ENCODE measurements around the gene ZNF217. TPM values are rescaled to one million over a fixed set of nuclear protein-coding genes. Genes with fewer than 3 reads are reported as not detected.
"Not testable (repeated sequence)": the region's sequence is repeated elsewhere in the genome, so short reads cannot be mapped to it uniquely, and the experiment has no call there.

The ZNF217 gene
- total RNA-seq, 6 experiments from 2014 or later, result 11.3 to 27.1 (median 15.8) TPM

DNA sequence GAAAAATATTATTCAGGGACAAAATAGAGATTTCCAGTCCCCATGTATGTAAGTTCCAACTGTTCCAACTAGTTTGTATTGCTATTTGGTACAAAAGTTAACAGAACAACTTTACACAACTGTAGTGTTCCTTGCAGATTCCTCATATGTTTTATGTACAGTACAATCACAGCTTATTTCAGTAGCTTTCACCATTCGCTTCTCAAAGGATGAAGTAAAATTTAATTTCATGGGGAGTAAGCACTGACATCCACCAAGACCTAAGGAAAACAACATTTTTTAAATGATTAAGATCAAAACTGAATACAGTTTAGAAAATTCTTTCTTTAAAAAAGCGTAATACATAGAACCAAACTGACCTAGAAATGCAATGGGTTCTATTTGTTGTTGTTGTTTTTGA is 24.6 kb downstream of the ZNF217 start:
- no peak for TF ChIP-seq POLR2A (IDR thresholded peaks at IDR 0.05)
- TF ChIP-seq, protein P1, sequence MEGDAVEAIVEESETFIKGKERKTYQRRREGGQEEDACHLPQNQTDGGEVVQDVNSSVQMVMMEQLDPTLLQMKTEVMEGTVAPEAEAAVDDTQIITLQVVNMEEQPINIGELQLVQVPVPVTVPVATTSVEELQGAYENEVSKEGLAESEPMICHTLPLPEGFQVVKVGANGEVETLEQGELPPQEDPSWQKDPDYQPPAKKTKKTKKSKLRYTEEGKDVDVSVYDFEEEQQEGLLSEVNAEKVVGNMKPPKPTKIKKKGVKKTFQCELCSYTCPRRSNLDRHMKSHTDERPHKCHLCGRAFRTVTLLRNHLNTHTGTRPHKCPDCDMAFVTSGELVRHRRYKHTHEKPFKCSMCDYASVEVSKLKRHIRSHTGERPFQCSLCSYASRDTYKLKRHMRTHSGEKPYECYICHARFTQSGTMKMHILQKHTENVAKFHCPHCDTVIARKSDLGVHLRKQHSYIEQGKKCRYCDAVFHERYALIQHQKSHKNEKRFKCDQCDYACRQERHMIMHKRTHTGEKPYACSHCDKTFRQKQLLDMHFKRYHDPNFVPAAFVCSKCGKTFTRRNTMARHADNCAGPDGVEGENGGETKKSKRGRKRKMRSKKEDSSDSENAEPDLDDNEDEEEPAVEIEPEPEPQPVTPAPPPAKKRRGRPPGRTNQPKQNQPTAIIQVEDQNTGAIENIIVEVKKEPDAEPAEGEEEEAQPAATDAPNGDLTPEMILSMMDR (IDR thresholded peaks at IDR 0.05), result no peak
- ATAC-seq (no peak), DNase-seq (no peak)
- Histone ChIP-seq H3K4me3 (no peak overlapping the region), H3K36me3 (peaks cover 4 to 73% (median 23%) of the 10 kb centered on the region in 4 donors), H3K27ac (no peak overlapping the region), H3K9me3 (no peaks in the 10 kb centered on the region), H3K4me1 (no peaks in the 10 kb centered on the region), H3K27me3 (no peaks in the 10 kb centered on the region)
- WGBS (ENCODE audit: insufficient coverage, low coverage, low lambda C conversion rate, missing lambda C conversion rate), result 97% methylated on average over 2 of the region's 2 CpGs
- intact Hi-C loops (cut with DNase I), result no loop called here

DNA sequence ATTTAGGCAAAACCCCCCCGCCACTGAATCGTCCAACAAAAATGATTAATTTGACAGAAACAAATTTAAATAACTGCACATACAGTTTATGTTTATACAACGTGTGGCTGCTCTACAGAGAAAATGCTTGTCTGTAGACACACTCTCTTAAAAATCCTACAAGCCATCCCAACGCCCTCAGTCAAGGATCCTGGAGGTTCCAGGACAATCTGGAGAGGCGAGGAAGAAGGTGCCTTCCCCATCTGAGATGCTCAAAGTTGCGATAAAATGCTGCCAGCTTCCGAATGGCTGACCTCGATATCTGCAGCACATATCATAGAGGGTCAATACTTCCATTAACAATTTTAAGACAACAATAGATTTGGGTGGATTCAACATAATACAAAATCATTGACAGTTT is 25.3 kb downstream of the ZNF217 start:
- H3K27ac ChIP-seq, result no peak overlapping the region
- no peak for ATAC-seq
- TF ChIP-seq, protein P1 (IDR thresholded peaks at IDR 0.05), result no peak
- no peak for TF ChIP-seq POLR2A (IDR thresholded peaks at IDR 0.05)
- no peaks in the 10 kb centered on the region for H3K27me3 ChIP-seq
- 92% methylated on average over 8 of the region's 8 CpGs for WGBS (ENCODE audit: insufficient coverage, low coverage, low lambda C conversion rate, missing lambda C conversion rate)
- no peak overlapping the region for H3K4me3 ChIP-seq
- H3K36me3 ChIP-seq, result peaks cover 4 to 66% (median 20%) of the 10 kb centered on the region in 4 donors
- no peaks in the 10 kb centered on the region for H3K9me3 ChIP-seq
- no peaks in the 10 kb centered on the region for H3K4me1 ChIP-seq
- peak in 1 of 3 donors; percentile 1 for DNase-seq
- intact Hi-C loops (cut with DNase I), result no loop called here

DNA sequence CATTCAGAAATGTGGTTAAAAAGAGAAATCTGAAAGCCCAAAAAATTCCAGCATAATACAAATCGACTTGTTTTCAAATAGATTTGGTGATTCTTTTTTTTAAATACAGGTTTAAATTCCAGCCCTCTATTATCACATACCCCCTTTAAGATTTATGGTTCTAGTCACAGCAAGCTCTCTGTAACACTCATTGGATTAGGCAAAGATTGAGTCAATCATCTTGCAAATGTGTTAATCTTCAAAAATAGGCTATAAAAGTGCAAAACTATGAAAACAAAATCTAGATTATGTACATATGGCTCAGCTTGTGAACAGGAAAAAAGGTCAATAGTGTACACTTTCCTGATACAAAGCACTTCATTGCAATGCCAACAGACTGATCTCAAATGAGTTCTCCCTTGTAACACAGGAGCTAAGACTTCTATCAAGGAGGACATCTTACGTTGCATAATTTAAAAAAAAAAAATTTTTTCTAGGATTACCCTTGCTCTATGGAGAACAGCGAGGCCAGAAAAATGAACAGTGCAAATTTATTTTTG is 26.2 kb downstream of the ZNF217 start:
- no peak for ATAC-seq
- H3K4me3 ChIP-seq, result no peak overlapping the region
- WGBS (ENCODE audit: insufficient coverage, low coverage, low lambda C conversion rate, missing lambda C conversion rate), result 86% methylated on average over 3 of the region's 3 CpGs
- intact Hi-C loops (cut with DNase I), result no loop called here
- DNase-seq, result no peak
- no peaks in the 10 kb centered on the region for H3K4me1 ChIP-seq
- H3K36me3 ChIP-seq, result peaks cover 4 to 58% (median 18%) of the 10 kb centered on the region in 4 donors
- no peak overlapping the region for H3K27ac ChIP-seq
- H3K9me3 ChIP-seq, result no peaks in the 10 kb centered on the region
- no peak for TF ChIP-seq POLR2A (IDR thresholded peaks at IDR 0.05)
- TF ChIP-seq, protein P1 (IDR thresholded peaks at IDR 0.05), result no peak
- no peaks in the 10 kb centered on the region for H3K27me3 ChIP-seq

DNA sequence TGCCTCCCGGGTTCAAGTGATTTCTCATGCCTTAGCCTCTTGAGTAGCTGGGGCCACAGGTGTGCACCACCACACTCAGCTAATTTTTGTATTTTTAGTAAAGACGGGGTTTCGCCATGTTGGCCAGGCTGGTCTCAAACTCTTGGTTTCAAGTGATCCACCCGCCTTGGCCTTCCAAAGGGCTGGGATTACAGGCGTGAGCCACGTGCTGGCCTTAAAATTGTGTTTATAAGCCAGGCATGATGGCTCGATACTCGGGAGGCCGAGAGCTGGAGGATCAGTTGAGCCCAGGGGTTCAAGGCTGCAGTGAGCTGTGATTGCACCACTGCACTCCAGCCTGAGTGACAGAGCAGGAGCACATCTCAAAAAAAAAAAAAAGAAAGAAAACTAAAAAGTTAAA is 27.0 kb downstream of the ZNF217 start:
- H3K9me3 ChIP-seq; H3K4me1 ChIP-seq; H3K27ac ChIP-seq; ATAC-seq; H3K4me3 ChIP-seq; intact Hi-C loops (cut with DNase I); H3K27me3 ChIP-seq: not testable (repeated sequence)
- peak in 1 of 3 donors; percentile 35 for DNase-seq
- peaks cover 4 to 50% (median 18%) of the 10 kb centered on the region in 4 donors for H3K36me3 ChIP-seq
- 97% methylated on average over 6 of the region's 9 CpGs for WGBS (ENCODE audit: insufficient coverage, low coverage, low lambda C conversion rate, missing lambda C conversion rate)

DNA sequence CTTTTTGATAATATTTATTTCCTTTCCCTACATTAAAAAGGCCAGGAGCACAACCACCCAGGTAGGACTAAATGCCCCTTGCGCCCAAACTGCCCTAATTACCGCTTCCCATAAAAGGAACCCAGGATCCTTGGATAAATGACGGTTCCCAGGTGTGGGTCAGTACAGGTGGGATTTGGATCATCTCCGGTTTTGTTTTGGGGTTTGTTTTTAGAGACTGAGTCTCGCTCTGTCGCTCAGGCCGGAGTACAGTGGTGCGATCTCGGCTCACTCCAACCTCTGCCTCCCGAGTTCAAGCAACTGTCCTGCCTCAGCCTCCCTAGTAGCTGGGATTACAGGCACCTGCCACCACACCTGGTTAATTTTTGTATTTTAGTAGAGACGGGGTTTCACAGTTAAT is 28.4 kb downstream of the ZNF217 start:
- peak in 1 of 3 donors; percentile 20 for DNase-seq
- intact Hi-C loops (cut with DNase I), result no loop called here

DNA sequence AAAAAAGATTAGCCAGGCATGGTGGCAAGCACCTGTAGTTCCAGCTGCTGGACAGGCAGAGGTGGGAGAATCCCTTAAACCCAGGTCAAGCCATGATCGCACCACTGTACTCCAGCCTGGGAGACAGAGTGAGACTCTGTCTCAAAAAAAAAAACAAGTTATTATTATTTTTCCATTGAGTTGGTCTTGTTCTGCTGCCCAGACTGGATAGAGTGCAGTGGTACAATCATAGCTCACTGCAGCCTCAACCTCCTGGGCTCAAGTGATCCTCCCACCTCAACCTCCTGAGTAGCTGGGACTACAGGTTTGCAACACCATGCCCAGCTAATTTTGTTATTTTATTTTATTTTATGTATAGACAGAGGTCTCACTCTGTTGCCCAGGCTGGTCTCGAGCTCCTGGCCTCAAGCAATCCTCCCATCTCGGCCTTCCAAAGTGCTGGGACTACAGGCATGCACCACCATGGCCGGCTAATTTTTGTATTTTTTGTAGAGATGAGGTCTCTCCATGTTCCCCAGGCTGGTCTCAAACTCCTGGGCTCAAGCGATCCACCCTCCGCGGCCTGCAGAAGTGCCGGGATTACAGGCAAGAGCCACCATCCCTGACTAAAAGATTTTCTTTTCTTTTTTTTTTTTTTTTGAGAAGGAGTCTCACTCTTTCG is 31.4 kb downstream of the ZNF217 start:
- H3K4me3 ChIP-seq; H3K27me3 ChIP-seq; H3K27ac ChIP-seq; DNase-seq; H3K4me1 ChIP-seq; intact Hi-C loops (cut with DNase I); H3K9me3 ChIP-seq; ATAC-seq: not testable (repeated sequence)
- H3K36me3 ChIP-seq, result peaks cover 0 to 14% (median 5%) of the 10 kb centered on the region in 4 donors
- WGBS (ENCODE audit: insufficient coverage, low coverage, low lambda C conversion rate, missing lambda C conversion rate), result 98% methylated on average over 7 of the region's 9 CpGs

More for the DNA sequence above, 28.4 kb downstream of the ZNF217 start:
- no peak for TF ChIP-seq POLR2A (IDR thresholded peaks at IDR 0.05)
- TF ChIP-seq, protein P1 (IDR thresholded peaks at IDR 0.05), result no peak
- H3K36me3 ChIP-seq, result peaks cover 0 to 36% (median 13%) of the 10 kb centered on the region in 4 donors
- H3K9me3 ChIP-seq, result no peaks in the 10 kb centered on the region
- 100% methylated on average over 2 of the region's 11 CpGs for WGBS (ENCODE audit: insufficient coverage, low coverage, low lambda C conversion rate, missing lambda C conversion rate)
- H3K27me3 ChIP-seq, result no peaks in the 10 kb centered on the region
- ATAC-seq, result no peak
- H3K27ac ChIP-seq, result no peak overlapping the region
- no peaks in the 10 kb centered on the region for H3K4me1 ChIP-seq
- H3K4me3 ChIP-seq, result no peak overlapping the region

Measured in right lobe of liver (tissue), 6 donors.